HG03095 (cell line): ENCODE measurements around the gene FRZB.
"Not testable (repeated sequence)": the region's sequence is repeated elsewhere in the genome, so short reads cannot be mapped to it uniquely, and the experiment has no call there.

Experiments used
- ATAC-seq: cut with Tn5 transposase; IDR thresholded peaks from one replicate; pipeline ENCODE4 v1.9.1; 2021; ENCODE audit warnings: moderate library complexity; ENCODE audit not compliant: unreplicated experiment

FRZB gene

DNA sequence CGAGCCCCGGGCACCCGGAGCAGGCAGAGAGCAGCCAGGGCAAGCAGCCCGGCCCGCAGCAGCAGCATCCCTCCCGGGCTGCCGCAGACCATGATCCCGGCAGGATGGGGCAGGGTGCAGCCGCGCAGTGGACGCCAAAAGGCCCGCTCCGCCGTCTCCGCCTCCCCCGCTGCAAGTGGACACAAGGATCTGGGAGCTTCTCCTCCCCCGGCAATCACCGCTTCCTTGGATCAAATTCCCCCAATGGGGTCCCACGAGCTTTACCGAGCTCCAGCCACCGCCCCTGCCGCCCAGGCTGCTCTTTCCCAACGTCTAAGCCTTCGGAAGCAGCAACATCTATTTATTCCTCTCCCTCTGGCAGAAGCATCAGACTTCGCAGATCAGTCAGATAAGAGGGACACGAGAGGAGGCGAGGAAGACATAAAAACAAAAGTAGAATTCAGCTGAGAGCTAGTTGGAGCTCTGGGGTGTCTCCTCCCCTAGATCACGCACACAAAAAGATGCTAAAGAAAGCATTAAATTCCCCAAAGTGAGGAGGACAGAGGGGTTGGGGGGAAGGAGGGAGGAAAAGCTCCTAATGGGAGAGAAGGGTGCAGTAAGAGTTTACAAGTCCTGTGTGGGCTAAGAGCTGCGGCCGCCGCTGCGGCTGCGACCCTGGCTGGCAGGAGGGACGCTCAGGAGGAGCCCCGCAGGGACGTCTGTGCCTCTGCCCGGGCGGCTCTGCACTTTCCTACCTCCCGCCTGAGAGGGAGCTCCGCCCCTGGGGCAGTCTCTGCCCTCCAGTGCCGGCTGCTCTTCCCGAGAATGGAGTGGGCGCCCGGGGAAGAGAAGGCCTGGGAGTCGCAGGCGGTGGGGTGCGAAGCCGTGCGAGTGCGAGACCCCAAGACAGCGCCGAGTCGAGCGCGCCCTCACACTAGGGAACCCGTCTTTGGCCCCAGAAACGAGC is at the start of gene FRZB:
Gene FRZB, minus strand, starts transcription at position 177 of the 946 bp plus-strand sequence. Its CDS starts 85 bp downstream, at position 92.
- ATAC-seq = no peak

- no peak for ATAC-seq
These were observed 49.2 kb upstream of the FRZB start for GRCh38 chr2:182915369-182916326.

DNA sequence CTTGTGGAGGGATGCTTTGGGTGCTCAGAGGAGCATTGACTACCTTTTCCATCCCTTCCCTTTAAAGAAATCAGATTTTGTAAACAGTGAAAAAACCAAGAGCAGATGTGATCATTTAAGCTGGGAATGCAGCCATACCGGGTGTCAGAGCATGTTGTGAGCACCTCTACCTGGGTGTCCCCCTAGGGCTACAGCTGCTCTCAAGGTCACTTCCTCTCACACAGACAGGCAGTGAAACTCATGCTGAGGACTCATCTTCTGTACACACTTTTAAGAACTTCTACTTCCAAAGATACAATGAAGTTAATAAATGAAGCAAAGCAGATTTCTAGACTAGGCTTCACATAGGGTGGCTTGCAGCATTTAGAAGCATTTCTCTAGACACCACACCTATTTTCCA is 48.4 kb upstream of the FRZB start:
- ATAC-seq = no peak

- no peak for ATAC-seq
These were observed 46.6 kb upstream of the FRZB start for GRCh38 chr2:182913064-182913463.

DNA sequence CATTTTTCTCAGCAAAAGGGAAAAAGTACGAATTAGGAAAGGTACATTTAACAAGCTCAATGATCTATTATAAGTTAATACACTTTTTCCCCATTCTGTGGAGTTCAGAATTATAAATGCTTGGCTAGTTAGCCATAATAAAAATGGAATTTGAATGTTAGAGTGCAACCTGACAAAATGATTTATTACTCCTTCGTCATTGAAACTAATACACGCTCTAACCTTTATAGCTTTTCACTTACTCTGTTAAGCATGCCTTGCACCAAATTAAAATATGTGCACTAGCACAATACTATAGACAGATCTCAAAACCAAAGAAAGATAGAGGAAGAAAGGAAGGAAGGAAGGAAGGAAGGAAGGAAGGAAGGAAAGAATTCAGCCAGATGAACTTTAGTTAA is 46.1 kb upstream of the FRZB start:
- ATAC-seq = no peak

- no peak for ATAC-seq
These were observed 45.5 kb upstream of the FRZB start for GRCh38 chr2:182911813-182912517.

DNA sequence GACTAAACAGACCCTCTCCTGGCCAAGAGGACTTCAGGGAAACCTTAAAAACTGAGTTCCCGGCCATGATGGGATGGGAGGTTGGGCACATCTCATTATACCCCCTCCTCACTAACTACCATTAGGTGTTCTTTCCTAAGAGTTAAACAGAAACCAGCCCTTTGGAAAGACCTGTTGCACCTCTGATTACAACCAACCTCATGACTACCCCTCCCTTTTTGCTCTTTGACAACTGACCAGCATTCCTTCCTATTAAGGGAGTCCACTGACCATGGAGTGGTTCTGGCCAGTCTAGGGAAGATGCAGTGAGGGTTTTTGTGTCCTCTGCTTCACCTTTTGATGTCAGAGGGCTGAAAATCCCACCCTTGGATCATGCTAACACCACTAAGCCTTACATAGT is 44.5 kb upstream of the FRZB start:
- ATAC-seq = no peak

- ATAC-seq = no peak
These were observed 40.8 kb upstream of the FRZB start for GRCh38 chr2:182907081-182907830.

GRCh38 chr2:182906454-182906853 is 40.0 kb upstream of the FRZB start:
- no peak for ATAC-seq

DNA sequence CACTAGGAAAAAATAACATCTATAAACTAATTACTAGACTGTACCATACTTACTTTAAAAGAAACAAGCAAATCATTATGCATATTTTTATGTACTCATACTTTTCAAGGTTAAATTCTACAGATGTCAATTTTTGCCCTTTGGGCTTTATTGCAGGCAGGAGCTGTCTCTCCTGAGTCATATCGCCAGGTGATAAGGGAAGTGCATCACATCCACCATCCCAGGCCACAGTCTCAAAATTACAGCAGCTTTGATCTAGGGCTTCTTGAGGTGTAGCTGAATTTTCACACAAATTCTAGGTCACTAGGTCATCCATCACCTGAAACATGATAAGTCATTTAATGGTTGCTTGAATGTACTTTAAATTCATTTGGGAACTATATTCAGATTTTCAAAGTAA is 38.4 kb upstream of the FRZB start:
- ATAC-seq = no peak

DNA sequence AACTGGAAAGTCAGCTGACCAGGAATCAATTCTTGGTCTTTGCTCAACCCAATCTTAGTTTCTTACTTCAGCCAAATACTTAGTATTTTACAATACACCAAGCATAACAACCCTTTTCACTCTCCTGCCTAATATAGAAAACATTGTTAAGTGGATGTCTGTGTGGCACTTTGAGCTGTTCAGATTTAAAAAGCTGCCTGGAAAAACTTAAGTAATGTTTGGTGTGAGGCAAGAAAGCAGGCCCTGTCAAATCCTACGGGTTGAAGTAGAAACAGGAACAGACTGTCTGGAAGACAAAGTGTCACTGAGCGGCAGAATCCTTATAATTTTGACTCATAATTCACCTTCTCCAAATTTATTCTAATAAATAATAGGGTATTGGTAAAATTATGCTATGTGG is 37.1 kb upstream of the FRZB start:
- ATAC-seq = no peak

- no peak for ATAC-seq
These were observed 35.3 kb upstream of the FRZB start for GRCh38 chr2:182901748-182902147.

DNA sequence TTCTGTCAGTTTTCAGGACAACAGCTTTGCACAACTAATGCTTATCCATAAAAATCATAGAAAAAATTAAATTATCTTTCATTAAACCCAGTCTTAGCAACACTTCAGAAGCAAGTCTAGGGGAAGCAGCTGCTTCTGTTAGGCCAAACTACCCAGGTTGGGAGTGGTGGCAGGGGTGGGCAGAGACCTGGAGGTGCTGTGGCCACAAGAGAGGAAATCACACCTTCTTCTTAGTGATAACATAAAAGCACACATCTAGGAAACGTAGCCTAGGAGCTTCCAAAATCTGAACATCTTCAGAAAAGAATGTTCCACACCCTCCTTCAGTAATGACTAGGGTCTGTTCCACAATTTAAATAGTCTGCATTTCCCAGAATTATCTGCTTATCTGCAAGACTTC is 32.3 kb upstream of the FRZB start:
- ATAC-seq = no peak

DNA sequence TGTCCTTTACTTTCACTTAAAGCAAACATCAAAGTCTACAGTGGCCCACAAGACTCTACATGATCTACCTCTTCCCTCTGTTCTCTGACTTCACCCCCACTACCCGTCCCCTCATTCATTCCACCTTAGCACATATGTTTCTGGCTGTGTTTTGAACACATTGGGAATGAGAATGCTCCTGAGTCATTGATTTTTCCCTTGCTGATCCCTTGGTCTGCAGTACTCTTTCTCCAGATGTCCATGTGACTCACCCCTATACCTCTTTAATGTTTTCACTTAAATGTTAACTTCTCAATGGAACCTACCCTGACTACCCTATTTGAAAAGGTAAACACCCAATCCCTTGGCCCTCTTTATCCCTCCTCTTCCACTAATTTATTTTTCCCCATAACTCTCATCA is 30.7 kb upstream of the FRZB start:
- ATAC-seq = no peak

- ATAC-seq = no peak
These were observed 29.4 kb upstream of the FRZB start for GRCh38 chr2:182895798-182896197.

- ATAC-seq = no peak
These were observed 28.7 kb upstream of the FRZB start for GRCh38 chr2:182895169-182895568.

GRCh38 chr2:182894174-182894573 is 27.7 kb upstream of the FRZB start:
- ATAC-seq = no peak

DNA sequence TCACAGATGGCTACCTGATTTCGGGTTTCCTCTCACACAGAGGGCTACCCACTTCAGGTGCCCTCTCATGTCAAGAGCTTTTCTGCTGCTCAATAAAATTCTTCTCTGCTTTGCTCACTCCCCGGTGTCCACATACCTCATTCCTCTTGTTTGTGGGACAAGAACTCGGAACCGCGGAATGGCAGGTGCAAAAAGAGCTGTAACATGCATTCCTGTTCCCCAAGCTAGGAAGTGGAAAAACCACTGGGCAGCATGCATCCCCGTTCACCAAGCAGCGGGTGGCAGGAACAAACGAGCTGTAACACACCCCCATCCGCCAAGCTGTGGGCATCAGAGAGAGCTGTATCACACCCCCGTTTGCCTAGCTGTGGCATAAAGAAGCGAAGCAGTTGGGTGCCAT is 27.2 kb upstream of the FRZB start:
- ATAC-seq = no peak

GRCh38 chr2:182893035-182893434 is 26.6 kb upstream of the FRZB start:
- ATAC-seq = not testable (repeated sequence)

- ATAC-seq = no peak
These were observed 25.2 kb upstream of the FRZB start for GRCh38 chr2:182891611-182892010.
